ENCODE data around the gene ZNF804B. TPM values are rescaled to one million over a fixed set of nuclear protein-coding genes. Genes with fewer than 3 reads are reported as not detected.

Gene ZNF804B
- total and polyA plus RNA-seq, 9 of the 15 experiments (the other 6 are each of a cell fraction or from before 2014, with no cell fraction given), result 0.04 to 0.22 (median 0.09) TPM; not detected in 6

DNA sequence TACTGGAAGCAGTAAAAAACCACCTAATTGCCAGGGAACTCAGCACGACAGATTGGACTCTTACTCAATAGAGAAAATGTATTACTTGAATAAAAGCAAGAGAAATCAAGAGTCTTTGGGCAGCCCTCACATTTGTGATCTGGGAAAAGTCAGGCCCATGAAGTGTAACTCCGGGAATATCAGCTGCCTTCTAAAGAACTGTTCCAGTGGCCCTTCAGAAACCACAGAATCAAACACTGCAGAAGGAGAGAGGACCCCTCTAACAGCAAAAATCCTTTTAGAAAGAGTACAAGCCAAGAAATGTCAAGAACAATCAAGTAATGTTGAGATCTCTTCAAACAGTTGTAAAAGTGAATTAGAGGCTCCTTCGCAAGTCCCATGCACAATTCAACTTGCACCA lies 576.0 kb downstream of the ZNF804B start (continued):
- no peak for TF ChIP-seq CBX1 (IDR thresholded peaks at IDR 0.05; ENCODE audit: low read depth)
- TF ChIP-seq RFX1 (IDR thresholded peaks at IDR 0.05), result no peak
- no peak for TF ChIP-seq ZEB2 (IDR thresholded peaks at IDR 0.05)
- TF ChIP-seq SRSF1 (IDR thresholded peaks at IDR 0.05; ENCODE audit: low read depth, low read length), result no peak
- no peak for TF ChIP-seq RNF219 (CRISPR knock-in tag; IDR thresholded peaks at IDR 0.05)
- TF ChIP-seq, protein P1, sequence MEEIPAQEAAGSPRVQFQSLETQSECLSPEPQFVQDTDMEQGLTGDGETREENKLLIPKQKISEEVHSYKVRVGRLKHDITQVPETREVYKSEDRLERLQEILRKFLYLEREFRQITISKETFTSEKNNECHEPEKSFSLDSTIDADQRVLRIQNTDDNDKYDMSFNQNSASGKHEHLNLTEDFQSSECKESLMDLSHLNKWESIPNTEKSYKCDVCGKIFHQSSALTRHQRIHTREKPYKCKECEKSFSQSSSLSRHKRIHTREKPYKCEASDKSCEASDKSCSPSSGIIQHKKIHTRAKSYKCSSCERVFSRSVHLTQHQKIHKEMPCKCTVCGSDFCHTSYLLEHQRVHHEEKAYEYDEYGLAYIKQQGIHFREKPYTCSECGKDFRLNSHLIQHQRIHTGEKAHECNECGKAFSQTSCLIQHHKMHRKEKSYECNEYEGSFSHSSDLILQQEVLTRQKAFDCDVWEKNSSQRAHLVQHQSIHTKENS (CRISPR knock-in tag; IDR thresholded peaks at IDR 0.05), result no peak
- no peak for TF ChIP-seq ZFP30 (CRISPR knock-in tag; IDR thresholded peaks at IDR 0.05; ENCODE audit: borderline replicate concordance)

DNA sequence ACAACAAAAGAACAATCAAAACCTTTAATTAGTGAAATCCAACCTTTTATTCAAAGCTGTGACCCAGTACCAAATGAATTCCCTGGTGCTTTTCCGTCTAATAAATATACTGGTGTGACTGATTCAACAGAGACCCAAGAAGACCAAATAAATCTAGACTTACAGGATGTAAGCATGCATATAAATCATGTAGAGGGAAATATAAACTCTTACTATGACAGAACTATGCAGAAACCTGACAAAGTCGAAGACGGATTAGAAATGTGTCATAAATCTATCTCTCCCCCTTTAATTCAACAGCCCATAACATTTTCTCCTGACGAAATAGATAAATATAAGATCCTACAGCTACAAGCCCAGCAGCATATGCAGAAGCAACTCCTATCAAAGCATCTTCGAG lies 576.6 kb downstream of the ZNF804B start:
- Histone ChIP-seq H3K9me3 (replicated peaks; ENCODE audit: control insufficient read depth, insufficient read depth, low read depth, low read length) (no peaks in the 10 kb centered on the region), H3K4me1 (replicated peaks in 1 of 2; ENCODE audit: control insufficient read depth in 2 of 2, insufficient read depth in 2 of 2, low read length in 2 of 2) (no peaks in the 10 kb centered on the region), H3K9me1 (ENCODE audit: control insufficient read depth, insufficient read depth, low read length) (no peaks in the 10 kb centered on the region), H3K4me3 (no peak overlapping the region), H3K27me3 (ENCODE audit: control insufficient read depth in 2 of 2, insufficient read depth in 2 of 2, low read length in 2 of 2) (no peaks in the 10 kb centered on the region), H3K36me3 (ENCODE audit: control insufficient read depth, insufficient read depth, low read length) (no peaks in the 10 kb centered on the region), H3K9ac (ENCODE audit: insufficient read depth in 1 of 2, low read depth in 2 of 2, low read length in 2 of 2) (no peak overlapping the region), H3K4me2 (ENCODE audit: insufficient read depth, low read length) (no peak overlapping the region), H4K20me1 (replicated peaks; ENCODE audit: control insufficient read depth, insufficient read depth, low read length) (no peaks in the 10 kb centered on the region), H2AFZ (ENCODE audit: low read depth, low read length) (no peak overlapping the region), H3K27ac (ENCODE audit: extremely low read depth, low read depth, low read length) (no peak overlapping the region), H3K79me2 (ENCODE audit: control insufficient read depth, insufficient read depth, low read length) (no peaks in the 10 kb centered on the region)
- 0% methylated on average over 5 of the region's 5 CpGs for WGBS (ENCODE audit: insufficient coverage, low coverage, missing lambda C conversion rate)
- no peak for DNase-seq (ENCODE audit: extremely low read depth in 1 of 4, low spot score in 3 of 4)
- CTCF ChIA-PET (ENCODE audit: low intra/inter-chr PET ratio), result no interaction called here
- intact Hi-C loops (cut with micrococcal nuclease) (no loop called here), in situ Hi-C loops (cut with MboI) (no loop called here)
- POLR2A ChIA-PET, result no interaction called here
- FAIRE-seq, result no peak
- ATAC-seq, result no peak
- no TSS peak for BruUV-seq (replicated peaks)
- no peak for TF ChIP-seq CBX1 (IDR thresholded peaks at IDR 0.05; ENCODE audit: low read depth)
- no peak for TF ChIP-seq ZC3H8 (IDR thresholded peaks at IDR 0.05)
- no peak for TF ChIP-seq NFE2 (IDR thresholded peaks at IDR 0.05; ENCODE audit: low read depth)
- TF ChIP-seq PRDM10 (IDR thresholded peaks at IDR 0.05; ENCODE audit: partially characterized antibody), result no peak
- TF ChIP-seq C11orf30 (IDR thresholded peaks at IDR 0.05; ENCODE audit: low read depth), result no peak
- TF ChIP-seq ZBTB7A (IDR thresholded peaks at IDR 0.05; ENCODE audit: borderline replicate concordance, control insufficient read depth, low read depth, low read length), result no peak
- TF ChIP-seq MYBL2 (IDR thresholded peaks at IDR 0.05; ENCODE audit: low read depth), result no peak
- TF ChIP-seq MYBL2 (CRISPR knock-in tag; IDR thresholded peaks at IDR 0.05; ENCODE audit: borderline replicate concordance), result no peak
- no peak for TF ChIP-seq SIX5 (IDR thresholded peaks at IDR 0.05; ENCODE audit: borderline replicate concordance in 1 of 2, insufficient read depth in 1 of 2, low read depth in 1 of 2, low read length in 2 of 2)
- no peak for TF ChIP-seq PTBP1 (IDR thresholded peaks at IDR 0.05; ENCODE audit: low read depth, low read length)

Measured in K562 (cell line).